Measurements from ENCODE around the gene KLHL24.

DNA sequence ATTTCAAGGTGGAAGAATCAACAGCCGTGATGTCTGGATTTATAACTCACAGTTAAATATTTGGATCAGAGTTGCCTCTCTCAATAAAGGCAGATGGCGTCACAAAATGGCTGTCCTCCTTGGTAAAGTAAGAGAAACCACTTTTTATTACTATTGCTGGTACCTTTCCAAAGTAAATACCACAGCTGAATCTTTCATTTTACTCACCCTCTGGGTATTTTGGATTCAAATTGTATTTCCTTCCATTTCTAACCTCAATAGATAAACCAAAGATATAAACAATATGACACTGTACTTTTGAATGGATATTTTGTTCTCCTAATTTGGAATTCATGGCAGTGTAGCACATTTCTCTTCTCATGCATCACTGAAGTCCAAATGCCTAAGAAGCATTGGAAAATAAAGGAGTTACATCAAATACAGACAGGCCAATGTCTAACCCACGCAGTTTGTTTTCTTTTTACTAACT is 29.5 kb downstream of the KLHL24 start:
- TF ChIP-seq, protein P1, sequence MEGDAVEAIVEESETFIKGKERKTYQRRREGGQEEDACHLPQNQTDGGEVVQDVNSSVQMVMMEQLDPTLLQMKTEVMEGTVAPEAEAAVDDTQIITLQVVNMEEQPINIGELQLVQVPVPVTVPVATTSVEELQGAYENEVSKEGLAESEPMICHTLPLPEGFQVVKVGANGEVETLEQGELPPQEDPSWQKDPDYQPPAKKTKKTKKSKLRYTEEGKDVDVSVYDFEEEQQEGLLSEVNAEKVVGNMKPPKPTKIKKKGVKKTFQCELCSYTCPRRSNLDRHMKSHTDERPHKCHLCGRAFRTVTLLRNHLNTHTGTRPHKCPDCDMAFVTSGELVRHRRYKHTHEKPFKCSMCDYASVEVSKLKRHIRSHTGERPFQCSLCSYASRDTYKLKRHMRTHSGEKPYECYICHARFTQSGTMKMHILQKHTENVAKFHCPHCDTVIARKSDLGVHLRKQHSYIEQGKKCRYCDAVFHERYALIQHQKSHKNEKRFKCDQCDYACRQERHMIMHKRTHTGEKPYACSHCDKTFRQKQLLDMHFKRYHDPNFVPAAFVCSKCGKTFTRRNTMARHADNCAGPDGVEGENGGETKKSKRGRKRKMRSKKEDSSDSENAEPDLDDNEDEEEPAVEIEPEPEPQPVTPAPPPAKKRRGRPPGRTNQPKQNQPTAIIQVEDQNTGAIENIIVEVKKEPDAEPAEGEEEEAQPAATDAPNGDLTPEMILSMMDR (IDR thresholded peaks at IDR 0.05) = no peak
- no peak for TF ChIP-seq POLR2A (IDR thresholded peaks at IDR 0.05)

All from testis (tissue), 2 donors.